HEK293 (cell line): ENCODE data around the gene ENO2.

Source experiments
- BCL11A ChIP-seq: fragments of 450-650 bp; formaldehyde crosslinking; IDR thresholded peaks from 2 replicates; pipeline ENCODE4 v1.5.1; 2016; ENCODE audit warnings: low read depth, missing biosample characterization, missing genetic modification characterization
- GLIS2 ChIP-seq: fragments of 450-650 bp; formaldehyde crosslinking; IDR thresholded peaks from 2 replicates; pipeline ENCODE4 v1.5.1; 2016; ENCODE audit warnings: missing biosample characterization, missing genetic modification characterization
- SCRT1 ChIP-seq: fragments of 450-650 bp; formaldehyde crosslinking; IDR thresholded peaks from 2 replicates; pipeline ENCODE4 v1.5.1; 2016; ENCODE audit warnings: missing biosample characterization, missing genetic modification characterization, borderline replicate concordance
- SP7 ChIP-seq: fragments of 450-650 bp; formaldehyde crosslinking; IDR thresholded peaks from 2 replicates; pipeline ENCODE4 v1.5.1; 2016; ENCODE audit warnings: missing biosample characterization, missing genetic modification characterization
- YY2 ChIP-seq: fragments of 450-650 bp; formaldehyde crosslinking; IDR thresholded peaks from 2 replicates; pipeline ENCODE4 v1.5.1; 2016; ENCODE audit warnings: missing biosample characterization, missing genetic modification characterization
- ZBTB21 ChIP-seq: fragments of 450-650 bp; formaldehyde crosslinking; IDR thresholded peaks from 2 replicates; pipeline ENCODE4 v1.5.1; 2017; ENCODE audit warnings: missing biosample characterization, missing genetic modification characterization
- ZFHX2 ChIP-seq: fragments of 450-650 bp; formaldehyde crosslinking; conservative IDR thresholded peaks from 2 replicates; pipeline ENCODE4 v1.5.1; 2016; ENCODE audit warnings: missing biosample characterization, missing genetic modification characterization
- ZNF114 ChIP-seq: fragments of 450-650 bp; formaldehyde crosslinking; IDR thresholded peaks from 2 replicates; pipeline ENCODE4 v1.5.0; 2017; ENCODE audit warnings: missing biosample characterization, missing genetic modification characterization
- ZNF138 ChIP-seq: fragments of 450-650 bp; formaldehyde crosslinking; IDR thresholded peaks from 2 replicates; pipeline ENCODE4 v1.5.1; 2016; ENCODE audit warnings: missing biosample characterization, missing genetic modification characterization, borderline replicate concordance
- ZNF324 ChIP-seq: fragments of 450-650 bp; formaldehyde crosslinking; IDR thresholded peaks from 2 replicates; pipeline ENCODE4 v1.5.1; 2016; ENCODE audit warnings: missing biosample characterization, missing genetic modification characterization
- ZNF366 ChIP-seq: fragments of 450-650 bp; formaldehyde crosslinking; conservative IDR thresholded peaks from 2 replicates; pipeline ENCODE4 v1.5.1; 2016; ENCODE audit warnings: missing biosample characterization, missing genetic modification characterization
- ZNF394 ChIP-seq: fragments of 450-650 bp; formaldehyde crosslinking; IDR thresholded peaks from 2 replicates; pipeline ENCODE4 v1.5.1; 2016; ENCODE audit warnings: missing biosample characterization, missing genetic modification characterization, mild to moderate bottlenecking, moderate library complexity, borderline replicate concordance
- ZNF416 ChIP-seq: fragments of 450-650 bp; formaldehyde crosslinking; IDR thresholded peaks from 2 replicates; pipeline ENCODE4 v1.5.1; 2016; ENCODE audit warnings: missing biosample characterization, missing genetic modification characterization
- ZNF423 ChIP-seq: fragments of 450-650 bp; formaldehyde crosslinking; IDR thresholded peaks from 2 replicates; pipeline ENCODE4 v1.5.1; 2016; ENCODE audit warnings: missing biosample characterization, missing genetic modification characterization
- ZNF48 ChIP-seq: fragments of 450-650 bp; formaldehyde crosslinking; IDR thresholded peaks from 2 replicates; pipeline ENCODE4 v1.5.1; 2016; ENCODE audit warnings: missing biosample characterization, missing genetic modification characterization
- ZNF501 ChIP-seq: fragments of 450-650 bp; formaldehyde crosslinking; IDR thresholded peaks from 2 replicates; pipeline ENCODE4 v1.5.1; 2016; ENCODE audit warnings: missing biosample characterization, missing genetic modification characterization
- ZNF514 ChIP-seq: fragments of 450-650 bp; formaldehyde crosslinking; IDR thresholded peaks from 2 replicates; pipeline ENCODE4 v1.5.1; 2016; ENCODE audit warnings: missing biosample characterization, missing genetic modification characterization
- ZNF558 ChIP-seq: fragments of 450-650 bp; formaldehyde crosslinking; IDR thresholded peaks from 2 replicates; pipeline ENCODE4 v1.5.1; 2016; ENCODE audit warnings: missing biosample characterization, missing genetic modification characterization
- ZNF600 ChIP-seq: fragments of 450-650 bp; formaldehyde crosslinking; IDR thresholded peaks from 2 replicates; pipeline ENCODE4 v1.5.1; 2016; ENCODE audit warnings: missing biosample characterization, missing genetic modification characterization
- ZNF654 ChIP-seq: fragments of 450-650 bp; formaldehyde crosslinking; IDR thresholded peaks from 2 replicates; pipeline ENCODE4 v1.5.1; 2016; ENCODE audit warnings: low read depth, missing biosample characterization, missing genetic modification characterization
- ZNF670 ChIP-seq: fragments of 450-650 bp; formaldehyde crosslinking; IDR thresholded peaks from 2 replicates; pipeline ENCODE4 v1.5.1; 2016; ENCODE audit warnings: missing biosample characterization, missing genetic modification characterization, low read depth
- ZNF701 ChIP-seq: fragments of 450-650 bp; formaldehyde crosslinking; IDR thresholded peaks from 2 replicates; pipeline ENCODE4 v1.5.1; 2016; ENCODE audit warnings: missing biosample characterization, missing genetic modification characterization
- TF ChIP-seq, protein P1 (sequence below): fragments of 450-650 bp; formaldehyde crosslinking; IDR thresholded peaks from 2 replicates; pipeline ENCODE4 v1.5.1; 2016; ENCODE audit warnings: missing biosample characterization, missing genetic modification characterization
- TF ChIP-seq, protein P2 (sequence below): fragments of 450-650 bp; formaldehyde crosslinking; IDR thresholded peaks from 2 replicates; pipeline ENCODE4 v1.5.1; 2016; ENCODE audit warnings: missing biosample characterization, missing genetic modification characterization
- TF ChIP-seq, protein P3 (sequence below): fragments of 450-650 bp; formaldehyde crosslinking; IDR thresholded peaks from 2 replicates; pipeline ENCODE4 v1.5.1; 2016; ENCODE audit warnings: missing biosample characterization, missing genetic modification characterization
- TF ChIP-seq, protein P4 (sequence below): IDR thresholded peaks from 2 replicates; pipeline ENCODE4 v1.6.1; 2011; ENCODE audit warnings: mild to moderate bottlenecking, low read depth, low read length, borderline replicate concordance
- TF ChIP-seq, protein P5 (sequence below): fragments of 450-650 bp; formaldehyde crosslinking; IDR thresholded peaks from 2 replicates; pipeline ENCODE4 v1.5.1; 2016; ENCODE audit warnings: missing biosample characterization, missing genetic modification characterization
- TF ChIP-seq, protein P6 (sequence below): fragments of 450-650 bp; formaldehyde crosslinking; IDR thresholded peaks from 2 replicates; pipeline ENCODE4 v1.5.1; 2017; ENCODE audit warnings: missing biosample characterization, missing genetic modification characterization

ENO2 gene

DNA sequence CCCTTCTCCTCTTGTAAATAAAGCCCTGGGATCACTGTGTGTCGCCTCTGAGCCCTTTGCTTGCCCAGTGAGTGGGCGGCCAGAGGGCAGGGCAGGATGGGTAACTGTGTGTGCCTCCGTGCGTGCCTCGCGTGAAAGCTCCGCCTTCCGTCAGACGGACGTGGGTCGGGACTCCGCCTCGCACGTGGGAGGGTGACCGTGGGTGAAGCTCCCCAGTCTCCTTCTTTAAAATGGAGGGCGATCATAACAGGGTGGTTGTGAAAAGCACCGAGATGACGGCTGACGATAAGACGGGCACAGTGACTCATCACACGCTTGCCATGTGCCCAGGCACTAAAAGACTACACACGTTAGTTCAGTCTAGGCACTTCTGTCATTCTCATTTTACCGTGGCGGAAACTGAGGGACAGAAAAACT lies 46.9 kb downstream of the ENO2 start (continued):
- TF ChIP-seq, protein P1, sequence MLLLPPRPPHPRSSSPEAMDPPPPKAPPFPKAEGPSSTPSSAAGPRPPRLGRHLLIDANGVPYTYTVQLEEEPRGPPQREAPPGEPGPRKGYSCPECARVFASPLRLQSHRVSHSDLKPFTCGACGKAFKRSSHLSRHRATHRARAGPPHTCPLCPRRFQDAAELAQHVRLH: 0 out of 2 replicates have a peak, but pooled peaks have one; percentile 37
- peak; percentile 99 for TF ChIP-seq ZFHX2 (tag by site-specific recombination)
- TF ChIP-seq ZNF501: no peak
- TF ChIP-seq BCL11A: peak; percentile 55; the same call in 1 of the 2 replicates
- TF ChIP-seq, protein P2, sequence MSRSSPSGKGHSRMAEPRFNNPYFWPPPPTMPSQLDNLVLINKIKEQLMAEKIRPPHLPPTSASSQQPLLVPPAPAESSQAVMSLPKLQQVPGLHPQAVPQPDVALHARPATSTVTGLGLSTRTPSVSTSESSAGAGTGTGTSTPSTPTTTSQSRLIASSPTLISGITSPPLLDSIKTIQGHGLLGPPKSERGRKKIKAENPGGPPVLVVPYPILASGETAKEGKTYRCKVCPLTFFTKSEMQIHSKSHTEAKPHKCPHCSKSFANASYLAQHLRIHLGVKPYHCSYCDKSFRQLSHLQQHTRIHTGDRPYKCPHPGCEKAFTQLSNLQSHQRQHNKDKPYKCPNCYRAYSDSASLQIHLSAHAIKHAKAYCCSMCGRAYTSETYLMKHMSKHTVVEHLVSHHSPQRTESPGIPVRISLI (tag by site-specific recombination): no peak
- TF ChIP-seq ZNF423: no peak
- TF ChIP-seq ZNF600 (tag by site-specific recombination): peak; percentile 81
- TF ChIP-seq ZNF416 (tag by site-specific recombination): no peak
- TF ChIP-seq SCRT1 (tag by site-specific recombination): no peak
- TF ChIP-seq ZNF324 (tag by site-specific recombination): 0 out of 2 replicates have a peak, but pooled peaks have one; percentile 16
- peak; percentile 56 for TF ChIP-seq YY2 (tag by site-specific recombination)
- no peak; the same call in 1 of the 2 replicates for TF ChIP-seq SP7 (tag by site-specific recombination)
- no peak for TF ChIP-seq ZNF366 (tag by site-specific recombination)
- no peak for TF ChIP-seq ZNF654 (tag by site-specific recombination)
- TF ChIP-seq, protein P3, sequence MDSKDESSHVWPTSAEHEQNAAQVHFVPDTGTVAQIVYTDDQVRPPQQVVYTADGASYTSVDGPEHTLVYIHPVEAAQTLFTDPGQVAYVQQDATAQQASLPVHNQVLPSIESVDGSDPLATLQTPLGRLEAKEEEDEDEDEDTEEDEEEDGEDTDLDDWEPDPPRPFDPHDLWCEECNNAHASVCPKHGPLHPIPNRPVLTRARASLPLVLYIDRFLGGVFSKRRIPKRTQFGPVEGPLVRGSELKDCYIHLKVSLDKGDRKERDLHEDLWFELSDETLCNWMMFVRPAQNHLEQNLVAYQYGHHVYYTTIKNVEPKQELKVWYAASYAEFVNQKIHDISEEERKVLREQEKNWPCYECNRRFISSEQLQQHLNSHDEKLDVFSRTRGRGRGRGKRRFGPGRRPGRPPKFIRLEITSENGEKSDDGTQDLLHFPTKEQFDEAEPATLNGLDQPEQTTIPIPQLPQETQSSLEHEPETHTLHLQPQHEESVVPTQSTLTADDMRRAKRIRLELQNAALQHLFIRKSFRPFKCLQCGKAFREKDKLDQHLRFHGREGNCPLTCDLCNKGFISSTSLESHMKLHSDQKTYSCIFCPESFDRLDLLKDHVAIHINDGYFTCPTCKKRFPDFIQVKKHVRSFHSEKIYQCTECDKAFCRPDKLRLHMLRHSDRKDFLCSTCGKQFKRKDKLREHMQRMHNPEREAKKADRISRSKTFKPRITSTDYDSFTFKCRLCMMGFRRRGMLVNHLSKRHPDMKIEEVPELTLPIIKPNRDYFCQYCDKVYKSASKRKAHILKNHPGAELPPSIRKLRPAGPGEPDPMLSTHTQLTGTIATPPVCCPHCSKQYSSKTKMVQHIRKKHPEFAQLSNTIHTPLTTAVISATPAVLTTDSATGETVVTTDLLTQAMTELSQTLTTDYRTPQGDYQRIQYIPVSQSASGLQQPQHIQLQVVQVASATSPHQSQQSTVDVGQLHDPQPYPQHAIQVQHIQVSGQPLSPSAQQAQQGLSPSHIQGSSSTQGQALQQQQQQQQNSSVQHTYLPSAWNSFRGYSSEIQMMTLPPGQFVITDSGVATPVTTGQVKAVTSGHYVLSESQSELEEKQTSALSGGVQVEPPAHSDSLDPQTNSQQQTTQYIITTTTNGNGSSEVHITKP (tag by site-specific recombination): peak; percentile 39
- no peak for TF ChIP-seq ZNF48 (tag by site-specific recombination)
- no peak for TF ChIP-seq ZBTB21 (tag by site-specific recombination)
- TF ChIP-seq ZNF138: no peak
- TF ChIP-seq ZNF701 (tag by site-specific recombination): no peak
- no peak for TF ChIP-seq ZNF558 (tag by site-specific recombination)
- TF ChIP-seq ZNF394 (tag by site-specific recombination): no peak
- TF ChIP-seq, protein P4, sequence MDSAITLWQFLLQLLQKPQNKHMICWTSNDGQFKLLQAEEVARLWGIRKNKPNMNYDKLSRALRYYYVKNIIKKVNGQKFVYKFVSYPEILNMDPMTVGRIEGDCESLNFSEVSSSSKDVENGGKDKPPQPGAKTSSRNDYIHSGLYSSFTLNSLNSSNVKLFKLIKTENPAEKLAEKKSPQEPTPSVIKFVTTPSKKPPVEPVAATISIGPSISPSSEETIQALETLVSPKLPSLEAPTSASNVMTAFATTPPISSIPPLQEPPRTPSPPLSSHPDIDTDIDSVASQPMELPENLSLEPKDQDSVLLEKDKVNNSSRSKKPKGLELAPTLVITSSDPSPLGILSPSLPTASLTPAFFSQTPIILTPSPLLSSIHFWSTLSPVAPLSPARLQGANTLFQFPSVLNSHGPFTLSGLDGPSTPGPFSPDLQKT: no peak
- no peak for TF ChIP-seq ZNF514 (tag by site-specific recombination)
- no peak for TF ChIP-seq GLIS2
- TF ChIP-seq, protein P5, sequence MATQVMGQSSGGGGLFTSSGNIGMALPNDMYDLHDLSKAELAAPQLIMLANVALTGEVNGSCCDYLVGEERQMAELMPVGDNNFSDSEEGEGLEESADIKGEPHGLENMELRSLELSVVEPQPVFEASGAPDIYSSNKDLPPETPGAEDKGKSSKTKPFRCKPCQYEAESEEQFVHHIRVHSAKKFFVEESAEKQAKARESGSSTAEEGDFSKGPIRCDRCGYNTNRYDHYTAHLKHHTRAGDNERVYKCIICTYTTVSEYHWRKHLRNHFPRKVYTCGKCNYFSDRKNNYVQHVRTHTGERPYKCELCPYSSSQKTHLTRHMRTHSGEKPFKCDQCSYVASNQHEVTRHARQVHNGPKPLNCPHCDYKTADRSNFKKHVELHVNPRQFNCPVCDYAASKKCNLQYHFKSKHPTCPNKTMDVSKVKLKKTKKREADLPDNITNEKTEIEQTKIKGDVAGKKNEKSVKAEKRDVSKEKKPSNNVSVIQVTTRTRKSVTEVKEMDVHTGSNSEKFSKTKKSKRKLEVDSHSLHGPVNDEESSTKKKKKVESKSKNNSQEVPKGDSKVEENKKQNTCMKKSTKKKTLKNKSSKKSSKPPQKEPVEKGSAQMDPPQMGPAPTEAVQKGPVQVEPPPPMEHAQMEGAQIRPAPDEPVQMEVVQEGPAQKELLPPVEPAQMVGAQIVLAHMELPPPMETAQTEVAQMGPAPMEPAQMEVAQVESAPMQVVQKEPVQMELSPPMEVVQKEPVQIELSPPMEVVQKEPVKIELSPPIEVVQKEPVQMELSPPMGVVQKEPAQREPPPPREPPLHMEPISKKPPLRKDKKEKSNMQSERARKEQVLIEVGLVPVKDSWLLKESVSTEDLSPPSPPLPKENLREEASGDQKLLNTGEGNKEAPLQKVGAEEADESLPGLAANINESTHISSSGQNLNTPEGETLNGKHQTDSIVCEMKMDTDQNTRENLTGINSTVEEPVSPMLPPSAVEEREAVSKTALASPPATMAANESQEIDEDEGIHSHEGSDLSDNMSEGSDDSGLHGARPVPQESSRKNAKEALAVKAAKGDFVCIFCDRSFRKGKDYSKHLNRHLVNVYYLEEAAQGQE (tag by site-specific recombination): no peak
- TF ChIP-seq, protein P6, sequence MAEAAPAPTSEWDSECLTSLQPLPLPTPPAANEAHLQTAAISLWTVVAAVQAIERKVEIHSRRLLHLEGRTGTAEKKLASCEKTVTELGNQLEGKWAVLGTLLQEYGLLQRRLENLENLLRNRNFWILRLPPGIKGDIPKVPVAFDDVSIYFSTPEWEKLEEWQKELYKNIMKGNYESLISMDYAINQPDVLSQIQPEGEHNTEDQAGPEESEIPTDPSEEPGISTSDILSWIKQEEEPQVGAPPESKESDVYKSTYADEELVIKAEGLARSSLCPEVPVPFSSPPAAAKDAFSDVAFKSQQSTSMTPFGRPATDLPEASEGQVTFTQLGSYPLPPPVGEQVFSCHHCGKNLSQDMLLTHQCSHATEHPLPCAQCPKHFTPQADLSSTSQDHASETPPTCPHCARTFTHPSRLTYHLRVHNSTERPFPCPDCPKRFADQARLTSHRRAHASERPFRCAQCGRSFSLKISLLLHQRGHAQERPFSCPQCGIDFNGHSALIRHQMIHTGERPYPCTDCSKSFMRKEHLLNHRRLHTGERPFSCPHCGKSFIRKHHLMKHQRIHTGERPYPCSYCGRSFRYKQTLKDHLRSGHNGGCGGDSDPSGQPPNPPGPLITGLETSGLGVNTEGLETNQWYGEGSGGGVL: no peak
- no peak for TF ChIP-seq ZNF114 (tag by site-specific recombination)
- no peak for TF ChIP-seq ZNF670
